ENCODE measurements around the gene PPP1R13L.

Gene PPP1R13L

GRCh38 chr19:45406226-45407090 lies 1.6 kb upstream of the PPP1R13L start, which contains the start of gene POLR1G:
Gene POLR1G (plus strand): TSS chr19:45406644. CDS start chr19:45406697, 53 bp downstream.
- DNase-seq (ENCODE audit: low read depth) = peak; percentile 63

GRCh38 chr19:45405435-45406225 lies 761 bp upstream of the PPP1R13L start:
- DNase-seq (ENCODE audit: low read depth) = peak; percentile 79

GRCh38 chr19:45403781-45404556 lies 900 bp downstream of the PPP1R13L start:
- no peak for DNase-seq (ENCODE audit: low read depth)

- DNase-seq (ENCODE audit: low read depth) = no peak
Observed at GRCh38 chr19:45403272-45403671, 1.6 kb downstream of the PPP1R13L start.

- no peak for DNase-seq (ENCODE audit: low read depth)
Observed at GRCh38 chr19:45402298-45403061, 2.4 kb downstream of the PPP1R13L start.

GRCh38 chr19:45401815-45402214 lies 3.1 kb downstream of the PPP1R13L start:
- DNase-seq (ENCODE audit: low read depth) = no peak

- DNase-seq (ENCODE audit: low read depth) = no peak
Observed at GRCh38 chr19:45400192-45400591, 4.7 kb downstream of the PPP1R13L start.

GRCh38 chr19:45395821-45396617 lies 8.8 kb downstream of the PPP1R13L start:
- no peak for DNase-seq (ENCODE audit: low read depth)

GRCh38 chr19:45391871-45392665 lies 12.8 kb downstream of the PPP1R13L start:
- no peak for DNase-seq (ENCODE audit: low read depth)

GRCh38 chr19:45391346-45391745 lies 13.5 kb downstream of the PPP1R13L start:
- no peak for DNase-seq (ENCODE audit: low read depth)

GRCh38 chr19:45385392-45386221 lies 19.3 kb downstream of the PPP1R13L start:
- DNase-seq (ENCODE audit: low read depth) = no peak

GRCh38 chr19:45382426-45382825 lies 22.4 kb downstream of the PPP1R13L start:
- DNase-seq (ENCODE audit: low read depth) = no peak

- DNase-seq (ENCODE audit: low read depth) = no peak
Observed at GRCh38 chr19:45380107-45380506, 24.8 kb downstream of the PPP1R13L start.

GRCh38 chr19:45376045-45376724 lies 28.7 kb downstream of the PPP1R13L start:
- peak; percentile 94 for DNase-seq (ENCODE audit: low read depth)

- DNase-seq (ENCODE audit: low read depth) = peak; percentile 99
Observed at GRCh38 chr19:45370410-45371204, 34.3 kb downstream of the PPP1R13L start, which contains the start of gene ERCC2. Gene ERCC2 (minus strand): TSS chr19:45370573. CDS start chr19:45370540, 33 bp downstream.

- no peak for DNase-seq (ENCODE audit: low read depth)
Observed at GRCh38 chr19:45368737-45369340, 36.0 kb downstream of the PPP1R13L start.

- no peak for DNase-seq (ENCODE audit: low read depth)
Observed at GRCh38 chr19:45368127-45368526, 36.7 kb downstream of the PPP1R13L start.
